GM19043 (cell line): Measurements from ENCODE around the gene CD68.
"Not testable (repeated sequence)": the region's sequence is repeated elsewhere in the genome, so short reads cannot be mapped to it uniquely, and the experiment has no call there.

Experiments
- ATAC-seq: cut with Tn5 transposase; IDR thresholded peaks from one replicate; pipeline ENCODE4 v1.9.1; 2021; ENCODE audit warnings: low read depth; ENCODE audit not compliant: unreplicated experiment

The CD68 gene

GRCh38 chr17:7606280-7606679 lies 26.8 kb downstream of the CD68 start:
- ATAC-seq: no peak

- ATAC-seq: no peak
Measured at GRCh38 chr17:7610641-7611040, 31.2 kb downstream of the CD68 start.

GRCh38 chr17:7611635-7612293 lies 32.3 kb downstream of the CD68 start:
- no peak for ATAC-seq

- no peak for ATAC-seq
Measured at GRCh38 chr17:7612294-7612640, 32.8 kb downstream of the CD68 start.

GRCh38 chr17:7613769-7614424 lies 34.5 kb downstream of the CD68 start:
- no peak for ATAC-seq

- peak; percentile 87 for ATAC-seq
Measured at GRCh38 chr17:7614425-7615264, 35.2 kb downstream of the CD68 start, which contains the start of gene FXR2. Gene FXR2, minus strand, starts transcription at chr17:7614897. Its CDS starts 365 bp downstream, at chr17:7614532.

GRCh38 chr17:7615265-7615747 lies 35.9 kb downstream of the CD68 start:
- no peak for ATAC-seq

- no peak for ATAC-seq
Measured at GRCh38 chr17:7618608-7619007, 39.2 kb downstream of the CD68 start.

GRCh38 chr17:7620835-7621234 lies 41.4 kb downstream of the CD68 start:
- ATAC-seq: no peak

GRCh38 chr17:7623661-7624060 lies 44.2 kb downstream of the CD68 start:
- ATAC-seq: no peak

GRCh38 chr17:7625749-7626148 lies 46.3 kb downstream of the CD68 start:
- not testable (repeated sequence) for ATAC-seq

- no peak for ATAC-seq
Measured at GRCh38 chr17:7626307-7626706, 46.9 kb downstream of the CD68 start.

GRCh38 chr17:7626956-7627249 lies 47.5 kb downstream of the CD68 start:
- ATAC-seq: no peak

- ATAC-seq: peak; percentile 86
Measured at GRCh38 chr17:7627250-7628121, 48.0 kb downstream of the CD68 start, which contains the start of gene SAT2. Gene SAT2, minus strand, starts transcription at chr17:7627821. Its CDS starts 186 bp downstream, at chr17:7627635.

GRCh38 chr17:7629939-7630571 lies 50.6 kb downstream of the CD68 start, which contains the start of gene SHBG:
Gene SHBG, plus strand, starts transcription at chr17:7630135. Its CDS starts 38 bp downstream, at chr17:7630173.
- no peak for ATAC-seq
